ENCODE data around the gene VSNL1.

DNA sequence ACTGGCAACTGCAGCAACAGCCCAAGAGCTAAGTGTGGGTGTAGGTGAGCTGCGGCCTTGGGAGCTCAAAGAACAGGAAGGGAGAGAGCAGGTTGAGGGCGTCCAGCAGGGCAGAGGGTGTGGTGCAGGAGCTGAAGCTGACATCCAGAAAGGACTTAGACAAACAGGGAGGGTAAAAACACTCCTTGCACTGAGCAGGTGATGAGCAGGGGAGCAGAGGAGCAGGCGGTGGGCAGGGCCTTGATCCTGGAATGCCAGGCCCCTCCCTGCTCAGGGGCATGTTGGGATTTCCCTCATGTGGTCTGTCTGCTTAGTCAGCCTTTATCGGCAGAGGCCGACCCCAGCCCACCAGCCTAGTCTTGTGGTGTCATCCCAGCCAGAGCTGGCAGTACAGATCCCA, 63.6 kb downstream of the VSNL1 start:
- TF ChIP-seq, protein P1, sequence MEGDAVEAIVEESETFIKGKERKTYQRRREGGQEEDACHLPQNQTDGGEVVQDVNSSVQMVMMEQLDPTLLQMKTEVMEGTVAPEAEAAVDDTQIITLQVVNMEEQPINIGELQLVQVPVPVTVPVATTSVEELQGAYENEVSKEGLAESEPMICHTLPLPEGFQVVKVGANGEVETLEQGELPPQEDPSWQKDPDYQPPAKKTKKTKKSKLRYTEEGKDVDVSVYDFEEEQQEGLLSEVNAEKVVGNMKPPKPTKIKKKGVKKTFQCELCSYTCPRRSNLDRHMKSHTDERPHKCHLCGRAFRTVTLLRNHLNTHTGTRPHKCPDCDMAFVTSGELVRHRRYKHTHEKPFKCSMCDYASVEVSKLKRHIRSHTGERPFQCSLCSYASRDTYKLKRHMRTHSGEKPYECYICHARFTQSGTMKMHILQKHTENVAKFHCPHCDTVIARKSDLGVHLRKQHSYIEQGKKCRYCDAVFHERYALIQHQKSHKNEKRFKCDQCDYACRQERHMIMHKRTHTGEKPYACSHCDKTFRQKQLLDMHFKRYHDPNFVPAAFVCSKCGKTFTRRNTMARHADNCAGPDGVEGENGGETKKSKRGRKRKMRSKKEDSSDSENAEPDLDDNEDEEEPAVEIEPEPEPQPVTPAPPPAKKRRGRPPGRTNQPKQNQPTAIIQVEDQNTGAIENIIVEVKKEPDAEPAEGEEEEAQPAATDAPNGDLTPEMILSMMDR (conservative IDR thresholded peaks at IDR 0.05; ENCODE audit: low read depth, low read length), result no peak
- TF ChIP-seq EZH2 (IDR thresholded peaks at IDR 0.05; ENCODE audit: borderline replicate concordance, low read depth, low read length, poor library complexity, severe bottlenecking), result no peak
